HS-5 (cell line): Measurements from ENCODE around the gene SAYSD1.

Experiments
- DNase-seq: peaks from one replicate; pipeline ENCODE4 v3.0.0-alpha.2; 2012; ENCODE audit warnings: low read depth

SAYSD1 gene

GRCh38 chr6:39079197-39080125 lies 35.5 kb downstream of the SAYSD1 start:
- DNase-seq = no peak

- DNase-seq = no peak
These were observed 36.3 kb downstream of the SAYSD1 start for GRCh38 chr6:39078695-39079094.

- DNase-seq = no peak
These were observed 36.9 kb downstream of the SAYSD1 start for GRCh38 chr6:39077882-39078594.

GRCh38 chr6:39076623-39077535 lies 38.1 kb downstream of the SAYSD1 start:
- DNase-seq = no peak

GRCh38 chr6:39075807-39076622 lies 39.0 kb downstream of the SAYSD1 start:
- no peak for DNase-seq

- no peak for DNase-seq
These were observed 39.8 kb downstream of the SAYSD1 start for GRCh38 chr6:39075010-39075686.

- DNase-seq = no peak
These were observed 40.5 kb downstream of the SAYSD1 start for GRCh38 chr6:39074486-39074885.

- DNase-seq = no peak
These were observed 41.3 kb downstream of the SAYSD1 start for GRCh38 chr6:39073471-39074355.

- no peak for DNase-seq
These were observed 42.2 kb downstream of the SAYSD1 start for GRCh38 chr6:39072830-39073229.

- no peak for DNase-seq
These were observed 46.6 kb downstream of the SAYSD1 start for GRCh38 chr6:39068391-39068790.

- no peak for DNase-seq
These were observed 49.4 kb downstream of the SAYSD1 start for GRCh38 chr6:39065561-39065960.

- no peak for DNase-seq
These were observed 51.5 kb downstream of the SAYSD1 start for GRCh38 chr6:39063526-39063925.

GRCh38 chr6:39062014-39062740 lies 52.8 kb downstream of the SAYSD1 start:
- no peak for DNase-seq

- no peak for DNase-seq
These were observed 53.4 kb downstream of the SAYSD1 start for GRCh38 chr6:39061588-39061987.

GRCh38 chr6:39061182-39061581 lies 53.8 kb downstream of the SAYSD1 start:
- no peak for DNase-seq

- no peak for DNase-seq
These were observed 54.4 kb downstream of the SAYSD1 start for GRCh38 chr6:39060467-39061160.

- DNase-seq = no peak
These were observed 55.3 kb downstream of the SAYSD1 start for GRCh38 chr6:39059496-39060310.
